Measurements from ENCODE around the gene CDKAL1.

CDKAL1 gene

GRCh38 chr6:20769631-20770030, 235.4 kb downstream of the CDKAL1 start:
- no peaks in the 10 kb centered on the region for H3K27me3 ChIP-seq (ENCODE audit: insufficient read depth, low read length, poor library complexity)
- no peak overlapping the region for H2AFZ ChIP-seq (ENCODE audit: low read depth, low read length)
- ATAC-seq (ENCODE audit: insufficient read depth, low read depth) (no peak), DNase-seq (no peak)
- H3K9ac ChIP-seq (ENCODE audit: low read depth, low read length): no peak overlapping the region
- no peak overlapping the region for H3K4me3 ChIP-seq (ENCODE audit: low read depth in 1 of 2, low read length in 2 of 2)
- no peaks in the 10 kb centered on the region for H3K79me2 ChIP-seq (ENCODE audit: insufficient read depth, low read length)
- H3K4me1 ChIP-seq (ENCODE audit: insufficient read depth, low read length): no peaks in the 10 kb centered on the region
- no peak for TF ChIP-seq CTCF (IDR thresholded peaks at IDR 0.05; ENCODE audit: borderline replicate concordance, extremely low read depth, low read length, poor library complexity, severe bottlenecking)
- TF ChIP-seq EZH2 (IDR thresholded peaks at IDR 0.05; ENCODE audit: borderline replicate concordance, low read depth, low read length, severe bottlenecking): no peak
- H4K20me1 ChIP-seq (ENCODE audit: insufficient read depth, low read length): no peaks in the 10 kb centered on the region
- H3K4me2 ChIP-seq (ENCODE audit: insufficient read depth, low read length): no peak overlapping the region
- H3K9me3 ChIP-seq (ENCODE audit: insufficient read depth, low read length, severe bottlenecking): no peaks in the 10 kb centered on the region
- H3K27ac ChIP-seq (ENCODE audit: low read length): no peak overlapping the region
- H3K36me3 ChIP-seq (ENCODE audit: insufficient read depth, low read length): no peaks in the 10 kb centered on the region

GRCh38 chr6:20770773-20771172, 236.5 kb downstream of the CDKAL1 start:
- Histone ChIP-seq H3K9me3 (ENCODE audit: insufficient read depth, low read length, severe bottlenecking) (no peaks in the 10 kb centered on the region), H3K79me2 (ENCODE audit: insufficient read depth, low read length) (no peaks in the 10 kb centered on the region), H3K4me1 (ENCODE audit: insufficient read depth, low read length) (no peaks in the 10 kb centered on the region), H3K4me3 (ENCODE audit: low read depth in 1 of 2, low read length in 2 of 2) (no peak overlapping the region), H3K27me3 (ENCODE audit: insufficient read depth, low read length, poor library complexity) (no peaks in the 10 kb centered on the region), H3K4me2 (ENCODE audit: insufficient read depth, low read length) (no peak overlapping the region), H3K9ac (ENCODE audit: low read depth, low read length) (no peak overlapping the region), H3K27ac (ENCODE audit: low read length) (no peak overlapping the region), H4K20me1 (ENCODE audit: insufficient read depth, low read length) (no peaks in the 10 kb centered on the region), H3K36me3 (ENCODE audit: insufficient read depth, low read length) (no peaks in the 10 kb centered on the region), H2AFZ (ENCODE audit: low read depth, low read length) (no peak overlapping the region)
- DNase-seq (no peak), ATAC-seq (ENCODE audit: insufficient read depth, low read depth) (no peak)
- no peak for TF ChIP-seq CTCF (IDR thresholded peaks at IDR 0.05; ENCODE audit: borderline replicate concordance, extremely low read depth, low read length, poor library complexity, severe bottlenecking)
- no peak for TF ChIP-seq EZH2 (IDR thresholded peaks at IDR 0.05; ENCODE audit: borderline replicate concordance, low read depth, low read length, severe bottlenecking)

GRCh38 chr6:20771409-20771808, 237.2 kb downstream of the CDKAL1 start:
- Histone ChIP-seq H3K36me3 (ENCODE audit: insufficient read depth, low read length) (no peaks in the 10 kb centered on the region), H3K4me1 (ENCODE audit: insufficient read depth, low read length) (no peaks in the 10 kb centered on the region), H3K4me3 (ENCODE audit: low read depth in 1 of 2, low read length in 2 of 2) (no peak overlapping the region), H4K20me1 (ENCODE audit: insufficient read depth, low read length) (no peaks in the 10 kb centered on the region), H3K4me2 (ENCODE audit: insufficient read depth, low read length) (no peak overlapping the region), H2AFZ (ENCODE audit: low read depth, low read length) (no peak overlapping the region), H3K79me2 (ENCODE audit: insufficient read depth, low read length) (no peaks in the 10 kb centered on the region), H3K9ac (ENCODE audit: low read depth, low read length) (no peak overlapping the region), H3K27me3 (ENCODE audit: insufficient read depth, low read length, poor library complexity) (no peaks in the 10 kb centered on the region), H3K9me3 (ENCODE audit: insufficient read depth, low read length, severe bottlenecking) (no peaks in the 10 kb centered on the region), H3K27ac (ENCODE audit: low read length) (no peak overlapping the region)
- no peak for ATAC-seq (ENCODE audit: insufficient read depth, low read depth)
- DNase-seq: no peak
- no peak for TF ChIP-seq CTCF (IDR thresholded peaks at IDR 0.05; ENCODE audit: borderline replicate concordance, extremely low read depth, low read length, poor library complexity, severe bottlenecking)
- no peak for TF ChIP-seq EZH2 (IDR thresholded peaks at IDR 0.05; ENCODE audit: borderline replicate concordance, low read depth, low read length, severe bottlenecking)

- ATAC-seq (ENCODE audit: insufficient read depth, low read depth): no peak
- Histone ChIP-seq H3K4me2 (ENCODE audit: insufficient read depth, low read length) (no peak overlapping the region), H3K36me3 (ENCODE audit: insufficient read depth, low read length) (no peaks in the 10 kb centered on the region)
These were observed 239.6 kb downstream of the CDKAL1 start for GRCh38 chr6:20773822-20774221.

More at GRCh38 chr6:20773822-20774221, 239.6 kb downstream of the CDKAL1 start:
- Histone ChIP-seq H3K27ac (ENCODE audit: low read length) (no peak overlapping the region), H3K4me1 (ENCODE audit: insufficient read depth, low read length) (peaks cover 6% of the 10 kb centered on the region; the same call in 1 of the 2 replicates), H4K20me1 (ENCODE audit: insufficient read depth, low read length) (no peaks in the 10 kb centered on the region), H3K9me3 (ENCODE audit: insufficient read depth, low read length, severe bottlenecking) (no peaks in the 10 kb centered on the region), H3K27me3 (ENCODE audit: insufficient read depth, low read length, poor library complexity) (no peaks in the 10 kb centered on the region), H2AFZ (ENCODE audit: low read depth, low read length) (no peak overlapping the region), H3K9ac (ENCODE audit: low read depth, low read length) (no peak overlapping the region), H3K4me3 (ENCODE audit: low read depth in 1 of 2, low read length in 2 of 2) (no peak overlapping the region), H3K79me2 (ENCODE audit: insufficient read depth, low read length) (no peaks in the 10 kb centered on the region)
- no peak for DNase-seq
- TF ChIP-seq EZH2 (IDR thresholded peaks at IDR 0.05; ENCODE audit: borderline replicate concordance, low read depth, low read length, severe bottlenecking) (no peak), CTCF (IDR thresholded peaks at IDR 0.05; ENCODE audit: borderline replicate concordance, extremely low read depth, low read length, poor library complexity, severe bottlenecking) (no peak)

Measured in DND-41 (cell line).